ENCODE results near the gene POU1F1.
"Not testable (repeated sequence)": the region's sequence is repeated elsewhere in the genome, so short reads cannot be mapped to it uniquely, and the experiment has no call there.

Gene POU1F1, protein sequence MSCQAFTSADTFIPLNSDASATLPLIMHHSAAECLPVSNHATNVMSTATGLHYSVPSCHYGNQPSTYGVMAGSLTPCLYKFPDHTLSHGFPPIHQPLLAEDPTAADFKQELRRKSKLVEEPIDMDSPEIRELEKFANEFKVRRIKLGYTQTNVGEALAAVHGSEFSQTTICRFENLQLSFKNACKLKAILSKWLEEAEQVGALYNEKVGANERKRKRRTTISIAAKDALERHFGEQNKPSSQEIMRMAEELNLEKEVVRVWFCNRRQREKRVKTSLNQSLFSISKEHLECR

DNA sequence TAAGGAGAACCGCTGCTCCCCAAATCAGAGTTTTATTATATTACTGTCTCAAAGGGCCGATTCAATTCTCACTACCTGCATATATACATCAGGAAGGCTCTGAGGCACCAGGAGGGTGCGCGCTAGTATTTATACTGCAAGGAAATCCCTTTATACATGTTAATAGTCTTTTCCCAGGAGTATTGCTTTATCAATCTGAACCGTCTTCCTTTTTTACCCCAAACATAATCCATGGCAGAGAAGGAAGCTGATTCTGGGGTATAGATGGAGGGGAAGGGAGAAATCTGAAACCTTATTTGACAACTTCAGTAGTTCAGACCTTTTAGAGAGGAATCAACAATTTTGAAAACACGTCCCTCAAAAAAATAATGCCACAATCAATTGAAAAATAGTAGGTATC, at the start of gene POU1F1:
Gene POU1F1, minus strand, starts transcription at position 101 of the 400 bp plus-strand sequence. CDS start 122 bp downstream, outside the sequence.
- DNase-seq, result no peak

DNA sequence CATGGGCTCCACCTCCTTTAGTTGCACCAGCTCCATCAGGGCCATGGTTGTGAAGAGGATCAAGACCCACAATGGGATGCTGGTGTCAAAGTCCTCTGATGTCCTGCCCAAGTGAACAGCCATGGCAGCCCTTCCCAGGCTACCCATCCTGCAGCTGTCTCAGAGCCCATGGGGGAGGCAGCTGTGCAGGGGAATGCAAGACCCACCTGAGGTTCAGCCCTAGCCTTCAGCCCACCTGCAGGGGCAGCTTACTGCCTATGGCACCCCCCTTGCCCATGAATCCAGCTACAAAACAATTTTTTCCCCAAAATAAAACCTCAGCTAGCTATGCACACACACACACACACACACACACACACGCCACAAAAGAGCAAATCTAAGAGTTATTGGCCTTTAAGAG, 48.2 kb upstream of the POU1F1 start:
- no peak for DNase-seq

DNA sequence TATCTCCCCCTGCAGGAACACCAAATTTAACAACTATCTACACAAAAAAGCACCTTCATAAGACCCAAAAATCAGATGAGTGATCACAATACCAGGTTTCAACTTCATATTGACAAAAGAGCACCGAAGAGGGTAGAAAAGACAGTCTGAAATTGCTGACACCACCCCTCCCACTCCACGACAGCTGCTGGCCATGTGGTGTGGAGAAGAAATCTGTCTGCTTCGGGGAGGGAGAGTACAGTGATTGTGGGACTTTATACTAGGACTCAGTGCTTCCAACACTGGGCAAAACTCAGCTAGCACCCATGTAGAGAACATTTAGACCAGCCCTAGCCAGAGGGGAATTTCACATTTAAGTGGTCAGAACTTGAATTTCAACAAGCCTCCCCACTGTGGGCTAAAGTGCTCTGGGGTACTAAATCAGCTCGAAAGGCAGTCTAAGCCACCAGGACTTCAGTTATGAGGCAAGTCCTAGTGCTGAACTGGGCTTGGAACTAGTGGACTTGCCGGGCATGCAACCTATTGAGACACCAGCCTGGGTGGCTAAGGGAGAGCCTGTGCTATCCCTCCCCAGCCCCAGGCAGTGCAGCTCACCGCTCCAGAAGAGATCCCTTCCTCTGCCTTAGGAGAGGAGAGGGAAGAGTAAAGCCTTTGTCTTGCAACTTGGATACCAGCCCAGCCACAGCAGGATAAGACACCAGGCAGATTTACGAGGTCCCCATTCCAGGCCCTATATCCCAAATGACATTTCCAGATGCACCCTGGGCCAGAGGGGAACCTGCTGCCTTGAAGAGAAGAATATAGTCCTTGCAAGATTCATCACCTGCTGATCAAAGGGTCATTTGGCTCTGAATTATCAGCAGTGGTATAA, 44.6 kb upstream of the POU1F1 start:
- DNase-seq, result no peak

DNA sequence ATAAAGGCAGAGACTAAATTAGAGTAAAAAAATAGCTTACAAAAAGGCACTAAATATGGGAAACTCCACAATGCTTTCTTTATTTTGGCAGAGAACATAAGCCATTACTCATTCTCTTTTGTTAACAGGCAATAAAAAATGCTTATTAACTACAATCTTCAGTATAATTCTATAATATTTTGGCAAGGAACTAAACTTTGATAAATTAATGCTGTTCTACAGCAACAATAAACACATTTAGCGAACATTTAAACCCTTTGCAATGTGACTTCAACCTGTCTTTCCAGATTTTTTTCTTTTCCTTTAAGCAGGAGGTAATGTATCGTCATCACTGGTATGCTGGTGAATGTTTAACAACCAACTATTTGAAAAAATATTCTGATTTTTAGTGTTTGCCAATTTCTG, 42.2 kb upstream of the POU1F1 start:
- DNase-seq, result no peak

DNA sequence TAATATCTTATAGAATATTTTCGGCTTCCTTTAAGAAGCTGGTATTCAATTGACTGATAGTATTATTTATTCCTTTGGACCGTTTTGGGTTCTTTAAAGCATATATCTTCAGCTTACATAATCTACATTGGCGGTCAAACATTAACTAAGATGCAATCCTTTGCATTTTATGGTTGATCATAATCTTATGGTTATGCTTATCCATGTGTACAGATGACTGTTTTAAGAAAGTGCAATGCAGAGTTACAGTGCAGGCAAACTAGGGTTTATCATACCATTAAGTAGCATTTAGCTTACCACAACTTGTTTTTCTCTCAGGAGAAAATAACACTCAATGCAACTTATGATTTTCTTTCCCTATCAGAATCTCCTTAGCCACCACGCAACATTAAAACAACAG, 41.4 kb upstream of the POU1F1 start:
- DNase-seq, result no peak

DNA sequence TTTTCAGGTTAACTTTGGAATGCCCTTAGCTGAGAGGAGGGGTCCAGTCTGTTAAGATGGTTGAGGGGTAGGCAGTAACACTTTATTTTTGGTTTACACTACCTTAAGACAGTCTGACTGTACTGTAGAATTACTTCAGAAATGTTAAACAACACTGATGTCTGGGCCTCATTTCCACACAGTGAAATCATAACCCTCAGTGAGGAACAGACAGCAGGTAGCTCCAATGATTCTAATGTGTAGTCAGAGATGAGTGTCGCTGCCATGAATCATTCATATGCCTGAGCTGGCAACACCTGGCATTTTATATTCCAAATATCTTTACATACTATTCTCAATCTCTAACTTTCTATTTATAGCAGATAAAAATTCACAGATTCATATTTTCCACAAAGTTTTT, 37.3 kb upstream of the POU1F1 start:
- DNase-seq, result no peak

DNA sequence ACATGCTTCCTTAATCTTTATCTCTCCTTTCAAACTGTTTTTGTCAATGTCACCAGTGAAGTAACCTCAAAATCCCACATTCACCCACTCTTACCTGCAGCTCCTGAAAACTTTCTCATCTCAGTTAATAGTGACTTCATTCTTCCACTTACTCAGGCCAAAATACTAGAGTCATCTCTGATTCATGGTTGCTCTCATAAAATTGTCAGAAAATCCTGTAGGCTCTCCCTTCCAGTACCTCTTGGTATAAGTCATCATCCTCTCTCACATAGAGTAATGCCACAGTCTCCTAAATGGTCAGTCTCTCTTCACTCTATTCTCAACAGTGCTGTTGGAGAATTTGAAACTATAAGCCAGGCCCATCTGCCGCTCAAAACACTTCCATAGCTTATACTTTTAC, 34.9 kb upstream of the POU1F1 start:
- DNase-seq, result no peak

DNA sequence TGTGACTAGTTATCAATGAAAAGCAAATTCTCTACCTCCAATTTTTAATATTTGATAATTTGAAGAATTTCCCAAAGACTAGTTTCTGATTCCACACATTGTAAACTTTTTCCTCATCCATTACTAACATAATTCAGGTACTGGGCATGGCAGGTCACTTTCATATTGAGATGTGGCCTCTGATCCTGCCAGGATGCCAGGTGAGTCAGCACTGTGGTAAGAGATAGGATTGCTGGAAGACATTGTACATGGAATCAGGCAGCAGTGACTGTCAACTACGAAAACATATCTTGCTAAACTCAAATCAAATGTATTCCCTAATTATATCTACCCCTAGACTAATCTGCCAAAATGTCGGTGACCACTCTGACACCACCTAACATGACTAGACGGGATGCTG, 33.2 kb upstream of the POU1F1 start:
- no peak for DNase-seq

DNA sequence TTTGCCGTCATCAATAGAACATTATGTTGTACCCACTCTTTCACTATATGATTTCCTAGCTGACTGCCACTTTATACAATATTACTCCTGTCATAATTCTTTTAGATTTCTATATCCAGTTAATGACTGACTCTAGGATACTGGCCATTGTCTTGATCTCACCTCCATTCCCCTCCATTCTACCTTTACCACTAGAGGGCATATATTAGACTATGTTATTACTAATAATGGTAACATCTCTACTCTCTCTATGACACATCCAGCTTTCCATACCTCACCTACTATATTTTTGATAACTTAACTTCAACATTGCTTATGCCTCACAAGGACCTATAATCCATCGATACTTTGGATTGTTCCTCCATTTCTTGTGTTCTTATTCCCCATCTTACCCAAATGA, 31.4 kb upstream of the POU1F1 start:
- DNase-seq, result no peak

DNA sequence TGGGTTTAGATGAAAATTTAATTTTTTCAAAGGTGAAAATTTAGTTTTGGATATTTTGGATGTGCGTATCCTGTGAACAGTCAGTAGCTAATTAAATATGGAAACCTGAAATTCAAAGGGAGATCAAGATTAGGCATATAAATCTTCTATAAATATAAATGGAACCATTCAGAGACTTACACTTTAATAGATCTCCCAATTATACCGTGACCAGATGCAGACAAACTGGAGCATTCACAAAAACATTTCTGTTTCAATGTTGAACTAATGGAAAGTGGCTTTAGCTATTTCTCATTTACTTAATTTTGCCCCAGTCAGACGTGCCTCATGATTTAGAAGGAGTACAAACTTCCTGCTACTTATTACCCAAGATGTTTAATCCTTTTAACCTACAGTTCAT, 29.1 kb upstream of the POU1F1 start:
- DNase-seq, result no peak

DNA sequence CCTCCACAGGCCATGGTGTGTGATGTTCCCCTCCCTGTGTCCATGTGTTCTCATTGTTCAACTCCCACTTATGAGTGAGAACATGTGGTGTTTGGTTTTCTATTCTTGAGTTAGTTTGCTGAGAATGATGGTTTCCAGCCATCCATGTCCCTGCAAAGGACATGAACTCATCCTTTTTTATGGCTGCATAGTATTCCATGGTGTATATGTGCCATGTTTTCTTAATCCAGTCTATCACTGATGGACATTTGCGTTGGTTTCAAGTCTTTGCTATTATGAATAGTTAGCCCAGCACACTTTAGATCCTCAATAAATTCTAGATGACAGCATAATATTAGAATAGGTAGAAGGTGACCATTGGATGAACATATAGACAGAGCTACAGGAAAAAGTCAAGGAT, 28.6 kb upstream of the POU1F1 start:
- not testable (repeated sequence) for DNase-seq

DNA sequence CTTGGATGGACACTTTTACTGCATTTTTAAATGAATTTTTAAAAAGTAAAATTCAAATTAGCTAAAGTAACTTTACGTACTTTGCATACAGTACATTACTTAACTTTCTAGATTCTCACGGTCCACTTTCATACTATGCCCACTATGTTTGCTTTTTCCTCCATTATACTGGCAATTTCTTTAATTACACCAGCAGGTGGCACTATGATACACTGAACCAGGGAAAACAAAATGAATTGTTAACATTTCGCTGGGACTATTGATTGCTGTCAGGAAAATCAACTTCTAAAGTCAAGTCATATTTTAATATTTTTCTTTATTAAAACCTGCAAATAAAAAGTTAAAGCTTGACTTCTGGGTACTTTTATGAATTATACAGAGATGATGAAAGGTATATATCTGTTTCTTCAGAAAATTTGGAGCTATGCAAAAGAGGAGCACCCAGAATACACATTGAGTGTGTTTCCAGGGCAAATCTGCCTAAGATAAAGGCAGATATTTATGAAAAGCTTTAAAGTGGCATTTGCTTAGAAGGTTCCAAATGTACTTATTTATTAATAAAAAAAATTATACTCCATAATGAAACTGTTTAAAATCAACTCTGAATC, 21.8 kb upstream of the POU1F1 start:
- peak; percentile 73 for DNase-seq

DNA sequence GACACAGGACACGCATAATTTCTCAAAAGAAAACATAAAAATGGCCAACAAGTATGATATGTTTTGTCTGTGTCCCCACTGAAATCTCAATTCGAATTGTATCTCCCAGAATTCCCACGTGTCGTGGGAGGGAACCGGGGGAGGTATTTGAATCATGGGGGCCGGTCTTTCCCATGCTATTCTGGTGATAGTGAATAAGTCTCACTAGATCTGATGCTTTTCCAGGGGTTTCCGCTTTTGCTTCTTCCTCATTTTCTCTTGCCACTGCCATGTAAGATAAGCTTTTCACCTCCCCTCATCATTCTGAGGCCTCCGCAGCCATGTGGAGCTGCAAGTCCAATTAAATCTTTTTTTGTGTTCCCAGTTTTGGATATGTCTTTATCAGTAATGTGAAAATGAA, 12.1 kb upstream of the POU1F1 start:
- no peak for DNase-seq

DNA sequence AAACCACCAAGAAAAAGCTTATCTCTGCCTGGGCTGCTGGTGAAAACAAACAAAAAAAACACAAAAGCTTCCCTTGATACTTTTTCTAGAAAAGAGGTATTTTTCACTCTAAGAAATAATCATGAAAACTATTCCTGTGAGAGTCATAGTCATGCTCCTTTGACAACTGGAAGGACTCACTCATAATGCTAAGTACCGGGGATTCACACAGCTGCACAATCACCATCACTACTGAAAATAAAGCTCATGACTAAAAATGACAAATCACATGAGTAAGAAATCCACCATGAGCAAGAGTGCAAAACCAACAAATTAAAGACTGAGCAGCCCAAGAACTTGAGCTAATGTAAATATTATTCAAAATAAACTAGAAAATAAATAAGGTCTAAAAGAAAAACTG, 10.6 kb upstream of the POU1F1 start:
- no peak for DNase-seq

DNA sequence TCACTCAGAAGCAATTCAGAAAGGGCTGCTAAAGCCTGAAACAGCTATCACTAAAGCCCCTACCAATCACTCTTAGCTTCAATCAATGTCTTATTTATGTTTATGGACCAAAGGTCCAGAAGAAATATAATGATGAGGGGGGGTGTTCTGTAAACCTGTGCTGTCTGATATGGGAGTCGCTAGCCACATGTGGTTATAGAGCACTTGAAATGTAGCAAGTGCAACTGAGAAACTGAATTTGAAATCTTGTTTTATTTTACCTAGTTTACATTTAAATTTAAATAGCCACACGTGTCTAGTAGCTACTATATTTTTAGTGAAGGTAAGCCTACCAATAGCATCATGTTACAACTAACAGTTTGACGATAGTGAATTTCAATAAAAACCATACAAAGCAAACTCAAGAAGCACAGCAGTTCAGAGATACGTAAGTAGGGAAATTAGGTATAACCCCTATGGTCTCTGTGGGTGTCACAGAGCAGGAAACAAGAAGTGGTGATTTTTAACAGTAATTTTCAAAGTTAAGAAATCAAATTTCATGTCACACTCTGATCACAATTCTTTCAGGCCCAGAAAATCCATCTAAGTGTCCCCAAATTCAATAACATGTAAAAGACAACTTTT, 3.6 kb downstream of the POU1F1 start:
- DNase-seq, result no peak

DNA sequence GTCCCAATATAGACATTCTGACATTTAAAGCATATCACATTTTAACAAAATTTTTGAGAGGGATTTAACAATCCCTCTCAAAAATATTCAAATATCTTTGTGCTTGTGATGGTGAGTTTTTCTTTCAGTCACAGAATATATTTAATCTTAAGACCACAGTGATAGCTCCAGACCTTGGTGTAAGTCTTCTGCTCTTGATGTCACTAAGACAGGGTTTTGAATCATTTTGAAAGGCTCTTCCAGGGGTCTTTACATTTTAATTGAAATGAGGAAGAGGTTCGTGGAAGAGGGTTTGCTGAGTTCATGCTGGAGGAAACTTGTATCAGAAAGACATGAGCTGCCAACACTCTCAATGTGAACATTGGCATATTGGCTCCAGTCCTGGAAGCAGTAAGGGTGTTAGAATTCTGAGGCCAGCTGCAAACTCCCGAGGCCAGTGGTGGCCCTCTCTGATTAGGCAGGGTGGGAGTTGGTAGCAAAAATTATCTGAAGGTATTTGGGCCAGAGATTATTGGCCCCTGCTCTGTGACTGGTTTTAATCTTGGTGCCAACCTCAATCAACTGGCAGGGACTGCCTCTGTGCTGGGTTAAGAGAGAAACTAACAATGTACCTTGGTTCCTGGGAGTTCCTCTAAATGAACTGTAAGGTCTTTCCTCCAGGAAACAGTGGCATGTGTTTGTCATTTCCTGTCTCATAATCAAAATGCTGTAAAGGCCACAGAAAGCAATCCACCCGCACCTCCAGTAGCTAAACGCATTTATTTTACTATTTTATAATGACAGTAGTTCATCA, 5.3 kb downstream of the POU1F1 start:
- no peak for DNase-seq

DNA sequence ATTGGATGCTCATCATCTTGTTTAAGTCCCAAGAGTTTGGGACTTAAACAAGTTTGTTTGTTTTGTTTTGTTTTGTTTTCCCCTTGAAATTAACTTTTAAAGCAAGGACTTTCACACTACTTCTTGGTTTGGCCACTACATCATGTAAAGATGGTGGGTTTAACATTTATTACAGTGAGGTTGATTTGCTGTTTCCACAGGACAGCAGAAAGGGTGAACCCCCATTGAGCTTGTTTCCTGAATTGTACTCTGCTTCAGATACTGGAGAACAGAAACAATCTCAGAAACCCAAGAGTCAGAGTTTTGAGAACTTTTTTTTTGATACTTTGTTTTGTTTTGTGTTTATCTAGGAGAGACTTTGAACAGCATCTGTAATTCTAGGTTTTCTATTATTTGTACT, 6.7 kb downstream of the POU1F1 start:
- no peak for DNase-seq

DNA sequence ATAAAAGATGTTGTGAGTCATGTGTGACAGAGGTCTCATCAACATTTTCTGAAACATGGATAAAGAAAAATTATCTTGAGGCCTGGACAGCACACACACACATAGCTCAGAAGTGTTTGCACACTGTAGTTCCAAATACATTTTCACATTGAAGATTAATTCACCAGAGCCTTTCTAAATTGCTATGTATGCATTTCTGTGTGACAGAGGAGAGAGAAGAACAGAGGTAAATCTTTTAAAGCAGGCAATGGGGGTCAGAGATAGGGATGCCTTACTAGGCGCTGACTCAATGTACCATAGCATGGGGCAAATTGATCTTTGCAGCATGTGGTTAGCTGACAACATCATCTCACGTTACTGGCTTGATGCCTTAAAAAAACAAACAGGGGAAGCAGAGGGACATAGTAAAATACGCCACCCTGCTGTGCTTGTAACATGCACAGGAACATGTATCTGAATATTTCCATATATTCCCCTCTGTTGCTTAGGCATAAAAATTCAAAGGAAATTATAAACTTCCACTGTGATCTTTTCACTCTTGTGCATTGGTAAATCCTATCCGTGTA, 7.7 kb downstream of the POU1F1 start:
- no peak for DNase-seq

DNA sequence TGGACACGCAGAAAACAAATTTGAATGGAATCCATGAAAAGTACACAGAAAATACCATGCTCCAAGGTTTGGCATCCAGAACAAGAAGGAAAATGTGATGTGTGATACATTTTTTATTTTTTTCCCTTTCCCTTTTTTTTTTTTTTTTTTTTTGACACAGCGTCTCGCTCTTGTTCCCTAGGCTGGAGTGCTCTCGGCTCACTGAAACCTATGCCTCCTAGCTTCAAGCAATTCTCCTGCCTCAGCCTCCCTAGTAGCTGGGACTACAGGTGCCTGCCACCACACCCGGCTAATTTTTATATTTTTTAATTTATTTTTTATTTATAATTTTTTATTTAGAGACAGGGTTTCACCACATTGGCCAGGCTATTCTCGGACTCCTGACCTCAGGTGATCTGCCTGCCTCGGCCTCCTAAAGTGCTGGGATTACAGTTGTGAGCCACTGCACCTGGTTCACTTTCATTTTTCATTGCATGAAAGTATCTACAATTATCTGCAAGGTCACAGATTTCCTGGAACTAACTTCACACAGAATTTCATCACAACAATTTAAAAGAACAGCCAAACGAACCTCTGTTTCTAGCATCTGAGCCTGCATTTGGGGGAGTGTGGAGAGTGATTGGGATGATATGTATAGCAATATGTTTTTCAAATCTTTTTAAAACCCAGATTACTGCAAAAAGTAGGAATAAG, 8.3 kb downstream of the POU1F1 start:
- no peak for DNase-seq

DNA sequence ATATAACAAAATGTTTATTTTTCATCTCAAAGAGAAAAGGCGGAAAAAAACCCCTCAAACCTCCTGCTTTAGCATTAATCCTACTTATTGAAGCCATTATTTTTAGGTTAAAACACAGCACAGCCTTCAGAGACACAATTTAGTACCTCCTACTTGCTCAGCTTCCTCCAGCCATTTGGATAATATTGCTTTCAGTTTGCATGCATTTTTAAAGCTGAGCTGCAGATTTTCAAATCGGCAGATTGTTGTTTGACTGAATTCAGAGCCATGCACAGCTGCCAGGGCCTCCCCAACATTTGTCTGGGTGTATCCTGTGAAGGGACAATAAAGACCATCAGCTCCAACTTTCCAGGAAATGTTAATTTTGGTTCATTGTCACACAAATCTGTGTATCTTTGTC, 14.5 kb downstream of the POU1F1 start:
- no peak for DNase-seq

DNA sequence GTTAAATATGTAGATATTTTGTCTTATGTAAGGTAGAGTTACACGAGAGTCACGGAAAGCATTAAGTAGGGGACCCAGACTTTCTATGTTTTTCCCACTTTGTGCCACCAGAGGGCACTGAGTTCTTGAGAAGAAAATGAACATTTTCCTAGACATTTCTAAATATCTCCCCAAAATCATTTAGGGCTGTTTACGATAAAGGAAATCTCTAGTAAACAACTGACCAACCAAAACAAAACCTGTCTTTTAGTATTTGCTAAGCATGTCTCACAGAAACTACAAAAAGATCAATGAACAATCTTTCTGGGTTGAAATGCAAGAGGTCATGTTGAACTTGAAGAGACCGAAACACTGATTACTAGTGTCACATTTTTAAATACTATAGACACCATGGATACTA, 16.1 kb downstream of the POU1F1 start:
- DNase-seq, result peak; percentile 43

DNA sequence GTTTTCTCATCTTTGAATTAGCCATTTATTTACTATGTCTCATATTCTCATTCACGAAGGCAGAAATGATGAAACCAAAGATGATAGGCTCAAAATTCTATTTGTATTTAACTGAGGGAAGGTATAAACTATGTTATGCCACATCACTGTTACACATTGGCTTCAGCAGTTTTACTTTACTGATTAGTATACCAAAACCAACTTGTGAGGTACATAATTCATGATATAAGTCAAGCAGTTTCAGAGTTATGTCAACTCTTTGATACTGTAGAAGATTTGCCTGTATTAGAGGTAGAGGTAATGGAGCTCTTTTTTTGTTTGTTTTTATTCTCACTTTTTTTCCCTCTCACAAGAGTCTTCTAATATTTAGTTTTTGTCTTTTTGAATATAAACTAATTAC, 26.4 kb downstream of the POU1F1 start:
- no peak for DNase-seq

Measured in midbrain (tissue), 1 donor.